SK-N-SH (cell line): ENCODE data around the gene ERI3. TPM values are rescaled to one million over a fixed set of nuclear protein-coding genes. Genes with fewer than 3 reads are reported as not detected.

Experiments
- CTCF ChIA-PET: fragments of 300-600, 350-600 bp; formaldehyde crosslinking; extraction: SDS; loops from one replicate; lab custom pipeline; 2021; lab: Yijun Ruan, JAX
- POLR2A ChIA-PET: fragments of 350-600 bp; sonication (Branson Sonifier 250); formaldehyde crosslinking; extraction: SDS; loops from one replicate; lab custom pipeline; 2020; ENCODE audit warnings: antibody characterized with exemption, inconsistent platforms; lab: Yijun Ruan, JAX
- DNase-seq: peaks from one replicate; pipeline ENCODE4 v3.0.0; 2012
- H2AFZ ChIP-seq: fragments of 200-600 bp; sonication (generic); 2 replicates; pipeline ENCODE4 v1.8.1; 2016; ENCODE audit warnings: antibody characterized with exemption, mild to moderate bottlenecking, low read depth
- H3F3A ChIP-seq: fragments of 200-600 bp; sonication (generic); replicated peaks from 2 replicates; pipeline ENCODE3; 2016; ENCODE audit warnings: antibody characterized with exemption, mild to moderate bottlenecking; ENCODE audit not compliant: insufficient read depth
- H3K27ac ChIP-seq, 2 experiments: fragments of 200-500 bp in 1 of 2; fragments of 200-600 bp in 1 of 2; sonication (Bioruptor generic) in 1 of 2; sonication (generic), shearing (Covaris generic) in 1 of 2; 2 replicates each; pipeline versions ENCODE4 v1.5.1 to v1.6.1; 2014 to 2016; ENCODE audit warnings: low read depth in 2 of 2, inconsistent platforms in 1 of 2, low read length in 1 of 2, mild to moderate bottlenecking in 1 of 2, mixed read lengths in 1 of 2
- H3K27me3 ChIP-seq: fragments of 200-600 bp; sonication (generic), shearing (Covaris generic); 2 replicates; pipeline ENCODE4 v1.6.1; 2016; ENCODE audit warnings: mixed run types; ENCODE audit not compliant: insufficient read depth
- H3K36me3 ChIP-seq, 2 experiments: fragments of 200-500 bp in 1 of 2; fragments of 200-600 bp in 1 of 2; sonication (Bioruptor generic) in 1 of 2; sonication (generic) in 1 of 2; replicated peaks in 1 of 2; 2 replicates each; pipeline versions ENCODE3 to v1.5.1; 2014 to 2016; ENCODE audit warnings: low read length in 1 of 2, mild to moderate bottlenecking in 1 of 2; ENCODE audit not compliant: insufficient read depth in 2 of 2, control insufficient read depth in 1 of 2
- H3K4me1 ChIP-seq, 2 experiments: fragments of 200-500 bp in 1 of 2; fragments of 200-600 bp in 1 of 2; sonication (Bioruptor generic) in 1 of 2; sonication (generic), shearing (Covaris generic) in 1 of 2; 2 replicates each; pipeline versions ENCODE4 v1.5.1 to v1.6.1; 2014 to 2016; ENCODE audit warnings: low read depth in 1 of 2, low read length in 1 of 2, mixed run types in 1 of 2; ENCODE audit not compliant: insufficient read depth in 2 of 2, control insufficient read depth in 1 of 2
- H3K4me2 ChIP-seq: fragments of 200-600 bp; sonication (generic), shearing (Covaris generic); 2 replicates; pipeline ENCODE4 v1.6.1; 2017; ENCODE audit warnings: mixed run types
- H3K4me3 ChIP-seq, 2 experiments: fragments of 200-500 bp in 1 of 2; fragments of 200-600 bp in 1 of 2; sonication (Bioruptor generic) in 1 of 2; sonication (generic), shearing (Covaris generic) in 1 of 2; 2 replicates each; pipeline versions ENCODE4 v1.5.1 to v1.8.1; 2014 to 2016; ENCODE audit warnings: low read depth in 2 of 2, inconsistent platforms in 1 of 2, low read length in 1 of 2, mild to moderate bottlenecking in 1 of 2, mixed read lengths in 1 of 2, moderate library complexity in 1 of 2
- H3K79me2 ChIP-seq: fragments of 200-600 bp; sonication (generic); 2 replicates; pipeline ENCODE4 v1.8.1; 2017; ENCODE audit warnings: mild to moderate bottlenecking; ENCODE audit not compliant: insufficient read depth
- H3K9ac ChIP-seq: fragments of 200-600 bp; sonication (generic); 2 replicates; pipeline ENCODE4 v1.6.1; 2017; ENCODE audit warnings: mixed run types
- H3K9me2 ChIP-seq: fragments of 200-600 bp; sonication (generic); 2 replicates; pipeline ENCODE4 v1.6.1; 2017; ENCODE audit warnings: mixed run types
- H3K9me3 ChIP-seq: fragments of 200-600 bp; sonication (generic); 2 replicates; pipeline ENCODE4 v1.6.1; 2017; ENCODE audit warnings: mixed run types, mild to moderate bottlenecking, moderate library complexity
- H4K20me1 ChIP-seq: fragments of 200-600 bp; sonication (generic); 2 replicates; pipeline ENCODE4 v1.6.1; 2017; ENCODE audit warnings: mild to moderate bottlenecking, mixed run types; ENCODE audit not compliant: insufficient read depth
- ELF1 ChIP-seq: IDR thresholded peaks from 2 replicates; pipeline ENCODE4 v1.4.0; 2012
- GABPA ChIP-seq: IDR thresholded peaks from 2 replicates; pipeline ENCODE4 v1.4.0; 2012; ENCODE audit warnings: low read depth, mild to moderate bottlenecking
- JUND ChIP-seq: IDR thresholded peaks from 2 replicates; pipeline ENCODE4 v1.4.0; 2012
- NFIC ChIP-seq: IDR thresholded peaks from 2 replicates; pipeline ENCODE4 v1.4.0; 2012; ENCODE audit warnings: borderline replicate concordance
- RAD21 ChIP-seq: IDR thresholded peaks from 2 replicates; pipeline ENCODE4 v1.6.1; 2012; ENCODE audit warnings: mild to moderate bottlenecking, low read length
- SIN3A ChIP-seq: IDR thresholded peaks from 2 replicates; pipeline ENCODE4 v1.6.1; 2012; ENCODE audit warnings: low read depth, mild to moderate bottlenecking, low read length, moderate library complexity, borderline replicate concordance
- TAF1 ChIP-seq: IDR thresholded peaks from 2 replicates; pipeline ENCODE4 v1.6.1; 2012; ENCODE audit warnings: low read depth, mild to moderate bottlenecking, low read length, moderate library complexity, borderline replicate concordance
- TEAD4 ChIP-seq: IDR thresholded peaks from 2 replicates; pipeline ENCODE4 v1.4.0; 2012; ENCODE audit warnings: mild to moderate bottlenecking, borderline replicate concordance; ENCODE audit not compliant: insufficient read depth
- YY1 ChIP-seq: IDR thresholded peaks from 2 replicates; pipeline ENCODE4 v1.4.0; 2012; ENCODE audit warnings: low read depth, mild to moderate bottlenecking
- WGBS: methylation state at CpG from one replicate; pipeline ENCODE4 v1.1.6; 2017; ENCODE audit warnings: low lambda C conversion rate; 5-methylcytosine and 5-hydroxymethylcytosine counted together
- polyA plus RNA-seq, 3 experiments: library from polyadenylated mRNA; depleted of rRNA; stranded (reverse); fragments of >200 nt; gene quantifications; 2 replicates each; pipeline ENCODE4 v1.2.3, GENCODE V29; 2012
- TF ChIP-seq, protein P1 (sequence below): IDR thresholded peaks from 2 replicates; pipeline ENCODE4; 2012
- TF ChIP-seq, protein P2 (sequence below): IDR thresholded peaks from 2 replicates; pipeline ENCODE4 v1.4.0; 2012; ENCODE audit warnings: low read depth
- TF ChIP-seq, protein P3 (sequence below): fragments of 150-350 bp; IDR thresholded peaks from 2 replicates; pipeline ENCODE4 v1.6.1; 2017; ENCODE audit warnings: antibody characterized with exemption, low read length, low read depth, borderline replicate concordance
- TF ChIP-seq, protein P4 (sequence below): IDR thresholded peaks from 2 replicates; pipeline ENCODE4 v1.6.1; 2012; ENCODE audit warnings: mild to moderate bottlenecking, low read depth, low read length, moderate library complexity

ERI3 gene
- polyA plus RNA-seq, 1 of the 3 experiments (the other 2 are of a cell fraction): 60.7 TPM

DNA sequence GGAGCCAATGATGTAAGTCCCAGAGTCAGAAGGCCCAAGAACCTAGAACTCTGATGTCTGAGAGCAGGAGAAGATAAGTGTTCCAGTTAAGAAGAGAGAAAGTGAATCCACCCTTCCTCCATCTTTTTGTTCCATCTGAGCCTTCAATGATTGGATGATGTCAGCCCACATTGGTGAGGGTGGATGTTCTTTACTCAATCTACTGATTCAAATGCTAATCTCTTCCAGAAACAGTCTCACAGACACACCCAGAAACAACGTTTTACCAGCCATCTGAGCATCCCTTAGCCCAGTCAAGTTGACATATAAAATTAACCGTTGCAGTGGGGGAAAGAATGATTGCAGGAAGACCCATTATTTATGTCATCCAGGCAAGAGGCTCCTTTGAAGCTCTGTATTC lies 33.5 kb upstream of the ERI3 start (continued):
- TF ChIP-seq, protein P1, sequence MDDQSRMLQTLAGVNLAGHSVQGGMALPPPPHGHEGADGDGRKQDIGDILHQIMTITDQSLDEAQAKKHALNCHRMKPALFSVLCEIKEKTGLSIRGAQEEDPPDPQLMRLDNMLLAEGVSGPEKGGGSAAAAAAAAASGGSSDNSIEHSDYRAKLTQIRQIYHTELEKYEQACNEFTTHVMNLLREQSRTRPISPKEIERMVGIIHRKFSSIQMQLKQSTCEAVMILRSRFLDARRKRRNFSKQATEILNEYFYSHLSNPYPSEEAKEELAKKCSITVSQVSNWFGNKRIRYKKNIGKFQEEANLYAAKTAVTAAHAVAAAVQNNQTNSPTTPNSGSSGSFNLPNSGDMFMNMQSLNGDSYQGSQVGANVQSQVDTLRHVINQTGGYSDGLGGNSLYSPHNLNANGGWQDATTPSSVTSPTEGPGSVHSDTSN: no peak

DNA sequence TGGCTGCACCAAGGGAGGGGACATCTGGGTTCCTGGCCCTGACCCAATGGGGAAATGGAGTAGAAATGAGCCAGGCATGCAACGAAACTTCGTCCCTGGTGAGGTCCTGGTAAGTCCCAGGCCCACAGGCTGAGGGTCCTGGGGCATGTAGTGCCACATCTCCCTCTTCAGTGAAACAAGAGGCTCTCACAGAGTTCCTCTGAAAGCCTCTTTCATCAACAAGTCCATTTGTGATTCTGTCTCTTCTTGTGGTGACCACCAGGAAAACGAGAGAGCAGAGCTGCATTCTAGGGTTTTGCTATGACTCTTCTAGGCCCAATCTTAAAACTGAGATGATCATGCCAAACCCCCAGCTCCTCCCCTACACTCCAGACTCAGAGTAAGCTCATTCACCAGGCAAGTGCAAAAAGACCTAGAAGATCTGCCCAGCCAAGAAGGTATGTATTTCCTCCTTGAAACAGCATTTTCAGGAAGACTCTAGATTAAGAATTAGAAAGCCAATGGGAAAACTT lies 25.7 kb upstream of the ERI3 start:
- Histone ChIP-seq H3K9ac (no peak overlapping the region), H3K27me3 (peaks cover 33% of the 10 kb centered on the region), H2AFZ (no peak overlapping the region), H4K20me1 (no peaks in the 10 kb centered on the region), H3F3A (no peaks in the 10 kb centered on the region), H3K36me3 (no peaks in the 10 kb centered on the region), H3K9me3 (no peaks in the 10 kb centered on the region), H3K9me2 (no peaks in the 10 kb centered on the region), H3K4me1 (no peaks in the 10 kb centered on the region), H3K4me3 (no peak overlapping the region), H3K27ac (no peak overlapping the region), H3K4me2 (no peak overlapping the region), H3K79me2 (no peaks in the 10 kb centered on the region)
- no peak for DNase-seq
- WGBS: 10% methylated on average over 1 of the region's 3 CpGs
- TF ChIP-seq RAD21 (no peak), SIN3A (no peak), ELF1 (no peak), NFIC (no peak), GABPA (no peak), YY1 (no peak), TEAD4 (no peak), JUND (no peak), TAF1 (no peak)
- TF ChIP-seq, protein P2, sequence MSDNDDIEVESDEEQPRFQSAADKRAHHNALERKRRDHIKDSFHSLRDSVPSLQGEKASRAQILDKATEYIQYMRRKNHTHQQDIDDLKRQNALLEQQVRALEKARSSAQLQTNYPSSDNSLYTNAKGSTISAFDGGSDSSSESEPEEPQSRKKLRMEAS: no peak
- TF ChIP-seq, protein P3, sequence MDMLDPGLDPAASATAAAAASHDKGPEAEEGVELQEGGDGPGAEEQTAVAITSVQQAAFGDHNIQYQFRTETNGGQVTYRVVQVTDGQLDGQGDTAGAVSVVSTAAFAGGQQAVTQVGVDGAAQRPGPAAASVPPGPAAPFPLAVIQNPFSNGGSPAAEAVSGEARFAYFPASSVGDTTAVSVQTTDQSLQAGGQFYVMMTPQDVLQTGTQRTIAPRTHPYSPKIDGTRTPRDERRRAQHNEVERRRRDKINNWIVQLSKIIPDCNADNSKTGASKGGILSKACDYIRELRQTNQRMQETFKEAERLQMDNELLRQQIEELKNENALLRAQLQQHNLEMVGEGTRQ: no peak
- TF ChIP-seq, protein P4, sequence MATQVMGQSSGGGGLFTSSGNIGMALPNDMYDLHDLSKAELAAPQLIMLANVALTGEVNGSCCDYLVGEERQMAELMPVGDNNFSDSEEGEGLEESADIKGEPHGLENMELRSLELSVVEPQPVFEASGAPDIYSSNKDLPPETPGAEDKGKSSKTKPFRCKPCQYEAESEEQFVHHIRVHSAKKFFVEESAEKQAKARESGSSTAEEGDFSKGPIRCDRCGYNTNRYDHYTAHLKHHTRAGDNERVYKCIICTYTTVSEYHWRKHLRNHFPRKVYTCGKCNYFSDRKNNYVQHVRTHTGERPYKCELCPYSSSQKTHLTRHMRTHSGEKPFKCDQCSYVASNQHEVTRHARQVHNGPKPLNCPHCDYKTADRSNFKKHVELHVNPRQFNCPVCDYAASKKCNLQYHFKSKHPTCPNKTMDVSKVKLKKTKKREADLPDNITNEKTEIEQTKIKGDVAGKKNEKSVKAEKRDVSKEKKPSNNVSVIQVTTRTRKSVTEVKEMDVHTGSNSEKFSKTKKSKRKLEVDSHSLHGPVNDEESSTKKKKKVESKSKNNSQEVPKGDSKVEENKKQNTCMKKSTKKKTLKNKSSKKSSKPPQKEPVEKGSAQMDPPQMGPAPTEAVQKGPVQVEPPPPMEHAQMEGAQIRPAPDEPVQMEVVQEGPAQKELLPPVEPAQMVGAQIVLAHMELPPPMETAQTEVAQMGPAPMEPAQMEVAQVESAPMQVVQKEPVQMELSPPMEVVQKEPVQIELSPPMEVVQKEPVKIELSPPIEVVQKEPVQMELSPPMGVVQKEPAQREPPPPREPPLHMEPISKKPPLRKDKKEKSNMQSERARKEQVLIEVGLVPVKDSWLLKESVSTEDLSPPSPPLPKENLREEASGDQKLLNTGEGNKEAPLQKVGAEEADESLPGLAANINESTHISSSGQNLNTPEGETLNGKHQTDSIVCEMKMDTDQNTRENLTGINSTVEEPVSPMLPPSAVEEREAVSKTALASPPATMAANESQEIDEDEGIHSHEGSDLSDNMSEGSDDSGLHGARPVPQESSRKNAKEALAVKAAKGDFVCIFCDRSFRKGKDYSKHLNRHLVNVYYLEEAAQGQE: no peak
- TF ChIP-seq, all 33 proteins: peak for 0
- ChIA-PET CTCF (interaction anchor here (1.1 to 1.9 kb wide), 3 partner anchors 87 to 215 kb away, joined by 4 to 5 read pairs (median 5); no protein-coding TSS in a partner anchor), POLR2A (no interaction called here)
